GM23338 (cell line): ENCODE results near the gene BMPR2. TPM values are rescaled to one million over a fixed set of nuclear protein-coding genes. Genes with fewer than 3 reads are reported as not detected.

ENCODE experiments used
- ATAC-seq: fragments of 200-7000 bp; cut with Tn5 transposase; 3 replicates; pipeline ENCODE4 v1.9.1; 2020
- DNase-seq: peaks from one replicate; pipeline ENCODE4 v3.0.0-alpha.2; 2015; ENCODE audit warnings: low spot score
- H2AFZ ChIP-seq: fragments of 200-600 bp; sonication (generic); 2 replicates; pipeline ENCODE4 v1.8.0; 2016; ENCODE audit warnings: antibody characterized with exemption, mild to moderate bottlenecking, moderate library complexity
- H3F3A ChIP-seq: fragments of 200-600 bp; sonication (generic); replicated peaks from 2 replicates; pipeline ENCODE4 v1.8.0; 2017; ENCODE audit warnings: antibody characterized with exemption, mixed run types, low read depth
- H3K27ac ChIP-seq: fragments of 200-600 bp; sonication (generic); 2 replicates; pipeline ENCODE4 v1.6.1; 2016; ENCODE audit warnings: low read depth
- H3K27me3 ChIP-seq: fragments of 200-600 bp; sonication (generic); 2 replicates; pipeline ENCODE4 v1.8.0; 2016; ENCODE audit warnings: mild to moderate bottlenecking, mixed run types, moderate library complexity; ENCODE audit not compliant: insufficient read depth
- H3K36me3 ChIP-seq: fragments of 200-600 bp; sonication (generic); 2 replicates; pipeline ENCODE4 v1.8.0; 2016; ENCODE audit warnings: mild to moderate bottlenecking; ENCODE audit not compliant: insufficient read depth
- H3K4me1 ChIP-seq: fragments of 200-600 bp; sonication (generic); 2 replicates; pipeline ENCODE4 v1.8.0; 2016; ENCODE audit warnings: mild to moderate bottlenecking, moderate library complexity; ENCODE audit not compliant: insufficient read depth
- H3K4me2 ChIP-seq: fragments of 200-600 bp; sonication (generic); 2 replicates; pipeline ENCODE4 v1.7.1; 2017; ENCODE audit warnings: mixed run types
- H3K4me3 ChIP-seq: fragments of 200-600 bp; sonication (generic); 2 replicates; pipeline ENCODE4 v1.6.1; 2016; ENCODE audit warnings: mixed run types
- H3K79me2 ChIP-seq: fragments of 200-600 bp; sonication (generic); replicated peaks from 2 replicates; pipeline ENCODE4 v1.8.0; 2017; ENCODE audit warnings: mild to moderate bottlenecking; ENCODE audit not compliant: insufficient read depth
- H3K9me2 ChIP-seq: fragments of 200-600 bp; sonication (generic); 2 replicates; pipeline ENCODE4 v1.8.0; 2017; ENCODE audit not compliant: insufficient read depth
- H4K20me1 ChIP-seq: fragments of 200-600 bp; sonication (generic); replicated peaks from 2 replicates; pipeline ENCODE4 v1.8.0; 2017; ENCODE audit warnings: mild to moderate bottlenecking; ENCODE audit not compliant: insufficient read depth
- H3K27ac Mint-ChIP-seq: 2 replicates; pipeline ENCODE4 v1.8.0; 2020; ENCODE audit warnings: inconsistent platforms, mild to moderate bottlenecking, moderate library complexity, mixed read lengths
- H3K27me3 Mint-ChIP-seq: 3 replicates; pipeline ENCODE4 v1.8.0; 2022; ENCODE audit warnings: low read depth, mild to moderate bottlenecking, moderate library complexity, mixed read lengths, inconsistent platforms; ENCODE audit not compliant: insufficient read depth, poor library complexity
- H3K36me3 Mint-ChIP-seq: 3 replicates; pipeline ENCODE4 v1.8.0; 2021; ENCODE audit warnings: low read depth, mild to moderate bottlenecking, inconsistent platforms, moderate library complexity, mixed read lengths
- H3K4me1 Mint-ChIP-seq: 3 replicates; pipeline ENCODE4 v1.8.0; 2020; ENCODE audit warnings: mild to moderate bottlenecking, inconsistent platforms, mixed read lengths
- H3K4me3 Mint-ChIP-seq: 3 replicates; pipeline ENCODE4 v1.8.0; 2021; ENCODE audit warnings: moderate library complexity, mild to moderate bottlenecking, inconsistent platforms, mixed read lengths
- H3K9me3 Mint-ChIP-seq: 3 replicates; pipeline ENCODE4 v1.8.0; 2020; ENCODE audit warnings: moderate library complexity, mild to moderate bottlenecking, inconsistent platforms, mixed read lengths
- CREB1 ChIP-seq: fragments of 250-450 bp; sonication (Bioruptor Pico); IDR thresholded peaks from 2 replicates; pipeline ENCODE4 v1.5.0; 2020; ENCODE audit warnings: low read depth, mild to moderate bottlenecking, moderate library complexity
- JUNB ChIP-seq: IDR thresholded peaks from one replicate; pipeline ENCODE4 v1.6.1; 2016; ENCODE audit warnings: antibody characterized with exemption; ENCODE audit not compliant: unreplicated experiment
- ZNF114 ChIP-seq: fragments of 250-450 bp; sonication (Bioruptor Pico); IDR thresholded peaks from 2 replicates; pipeline ENCODE4 v1.5.0; 2020; ENCODE audit warnings: mild to moderate bottlenecking, moderate library complexity
- ZNF462 ChIP-seq: fragments of 250-450 bp; sonication (Bioruptor Pico); IDR thresholded peaks from 2 replicates; pipeline ENCODE4 v1.5.0; 2020; ENCODE audit warnings: mild to moderate bottlenecking, moderate library complexity
- polyA plus RNA-seq: library from polyadenylated mRNA; unstranded; fragments of >200 nt; fragmentation: Nextera tagmentation; extraction: Ambion mirVana; gene quantifications from 2 replicates; pipeline ENCODE4 v1.2.1, GENCODE V29; 2016
- total RNA-seq: library from RNA; depleted of rRNA; stranded (reverse); fragments of >200 nt; shearing (Covaris generic); gene quantifications from 2 replicates; pipeline ENCODE4 v1.2.3, GENCODE V29; 2014
- TF ChIP-seq, protein P1 (sequence below): IDR thresholded peaks from 2 replicates; pipeline ENCODE4 v1.6.1; 2016; ENCODE audit warnings: antibody characterized with exemption

The BMPR2 gene
- total and polyA plus RNA-seq, 2 experiments from 2014 or later: 6.7 to 21.6 TPM

DNA sequence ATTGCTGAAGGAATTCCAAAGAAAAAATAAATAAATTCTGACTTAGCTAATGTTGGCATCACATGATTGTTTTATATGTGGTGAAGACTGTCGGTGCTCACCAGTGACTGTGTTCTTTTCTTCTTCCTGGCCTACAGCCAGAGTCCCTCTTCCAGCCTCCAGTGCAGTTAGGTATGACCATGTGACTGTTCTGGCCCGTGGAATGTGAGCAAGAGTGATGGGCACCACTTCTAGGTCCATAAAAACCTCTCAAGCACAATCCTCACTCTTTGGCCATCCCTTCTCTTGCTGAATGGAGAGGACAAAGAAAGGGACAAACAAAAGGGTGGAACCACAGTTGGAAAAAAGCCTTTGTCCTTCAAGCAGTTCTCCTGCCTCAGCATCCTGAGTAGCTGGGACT lies 39.0 kb upstream of the BMPR2 start:
- no peaks in the 10 kb centered on the region for H3K27me3 ChIP-seq
- DNase-seq (no peak), ATAC-seq (no peak)
- H3K4me1 ChIP-seq: no peaks in the 10 kb centered on the region
- TF ChIP-seq ZNF114 (no peak), CREB1 (CRISPR knock-in tag) (no peak), ZNF462 (no peak)
- Mint-ChIP-seq H3K27me3 (peaks cover 4% of the 10 kb centered on the region), H3K4me1 (no peaks in the 10 kb centered on the region), H3K27ac (no peak overlapping the region), H3K36me3 (no peaks in the 10 kb centered on the region), H3K9me3 (no peaks in the 10 kb centered on the region; the same call in 2 of the 3 replicates), H3K4me3 (no peak overlapping the region)
- H2AFZ ChIP-seq: no peak overlapping the region
- H3K79me2 ChIP-seq: no peaks in the 10 kb centered on the region
- H4K20me1 ChIP-seq: no peaks in the 10 kb centered on the region
- H3K27ac ChIP-seq: no peak overlapping the region
- H3K4me2 ChIP-seq: no peak overlapping the region
- no peak overlapping the region for H3K4me3 ChIP-seq
- no peaks in the 10 kb centered on the region for H3F3A ChIP-seq
- H3K36me3 ChIP-seq: no peaks in the 10 kb centered on the region
- no peaks in the 10 kb centered on the region for H3K9me2 ChIP-seq

- Mint-ChIP-seq H3K27ac (no peak overlapping the region), H3K9me3 (no peaks in the 10 kb centered on the region; the same call in 2 of the 3 replicates), H3K4me1 (no peaks in the 10 kb centered on the region), H3K36me3 (no peaks in the 10 kb centered on the region), H3K4me3 (no peak overlapping the region), H3K27me3 (peaks cover 4% of the 10 kb centered on the region)
- no peaks in the 10 kb centered on the region for H3K36me3 ChIP-seq
- no peaks in the 10 kb centered on the region for H3K9me2 ChIP-seq
- no peaks in the 10 kb centered on the region for H3F3A ChIP-seq
- no peaks in the 10 kb centered on the region for H3K4me1 ChIP-seq
- no peak overlapping the region for H3K4me2 ChIP-seq
- no peak overlapping the region for H3K4me3 ChIP-seq
- no peaks in the 10 kb centered on the region for H4K20me1 ChIP-seq
- no peak overlapping the region for H3K27ac ChIP-seq
- no peak for ATAC-seq
- peak overlapping the region; percentile 38; the same call in 1 of the 2 replicates for H2AFZ ChIP-seq
- no peaks in the 10 kb centered on the region for H3K27me3 ChIP-seq
- no peak for DNase-seq
- H3K79me2 ChIP-seq: no peaks in the 10 kb centered on the region
- TF ChIP-seq, protein P1, sequence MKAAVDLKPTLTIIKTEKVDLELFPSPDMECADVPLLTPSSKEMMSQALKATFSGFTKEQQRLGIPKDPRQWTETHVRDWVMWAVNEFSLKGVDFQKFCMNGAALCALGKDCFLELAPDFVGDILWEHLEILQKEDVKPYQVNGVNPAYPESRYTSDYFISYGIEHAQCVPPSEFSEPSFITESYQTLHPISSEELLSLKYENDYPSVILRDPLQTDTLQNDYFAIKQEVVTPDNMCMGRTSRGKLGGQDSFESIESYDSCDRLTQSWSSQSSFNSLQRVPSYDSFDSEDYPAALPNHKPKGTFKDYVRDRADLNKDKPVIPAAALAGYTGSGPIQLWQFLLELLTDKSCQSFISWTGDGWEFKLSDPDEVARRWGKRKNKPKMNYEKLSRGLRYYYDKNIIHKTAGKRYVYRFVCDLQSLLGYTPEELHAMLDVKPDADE: no peak
- TF ChIP-seq ZNF114 (no peak), JUNB (no peak)
Observed at GRCh38 chr2:202337706-202338346, 38.3 kb upstream of the BMPR2 start.
